Keratinocyte (primary cell): ENCODE results near the gene ATP5F1E. TPM values are rescaled to one million over a fixed set of nuclear protein-coding genes. Genes with fewer than 3 reads are reported as not detected.

Experiments
- DNase-seq: peaks from one replicate; pipeline ENCODE4 v3.0.0-alpha.2; 2011; ENCODE audit warnings: low read depth, missing footprints, low spot score
- FAIRE-seq: peaks from 2 replicates; lab custom pipeline; 2011; peaks lifted over from hg19 to GRCh38; lab: Jason Lieb, UNC
- H2AFZ ChIP-seq: 2 replicates; pipeline ENCODE4 v1.6.0; 2012; ENCODE audit warnings: low read length, control low read depth, inconsistent platforms; ENCODE audit not compliant: control insufficient read depth
- H3K27ac ChIP-seq: 2 replicates; pipeline ENCODE4 v1.5.1; 2011; ENCODE audit warnings: low read length; ENCODE audit not compliant: control insufficient read depth, insufficient read depth
- H3K27me3 ChIP-seq: 3 replicates; pipeline ENCODE4 v1.6.0; 2011; ENCODE audit warnings: low read length; ENCODE audit not compliant: control insufficient read depth, insufficient read depth; ENCODE audit errors: extremely low read depth
- H3K36me3 ChIP-seq, 2 experiments: 2 replicates in 1 of 2; 3 replicates in 1 of 2; pipeline ENCODE4 v1.5.1; 2011; ENCODE audit warnings: low read length in 2 of 2, mild to moderate bottlenecking in 1 of 2; ENCODE audit not compliant: control insufficient read depth in 2 of 2, insufficient read depth in 2 of 2; ENCODE audit errors: extremely low read depth in 1 of 2
- H3K4me1 ChIP-seq: 3 replicates; pipeline ENCODE4 v1.5.1; 2011; ENCODE audit warnings: low read length; ENCODE audit not compliant: control insufficient read depth, insufficient read depth; ENCODE audit errors: extremely low read depth
- H3K4me2 ChIP-seq: 3 replicates; pipeline ENCODE4 v1.6.0; 2011; ENCODE audit warnings: low read depth, low read length; ENCODE audit not compliant: control insufficient read depth, insufficient read depth; ENCODE audit errors: extremely low read depth
- H3K4me3 ChIP-seq, 3 experiments: fragments of 200-600 bp in 1 of 3; sonication (generic) in 1 of 3; 2 replicates in 2 of 3; 3 replicates in 1 of 3; pipeline ENCODE4 v1.5.1; 2011 to 2016; ENCODE audit warnings: low read length in 3 of 3, mild to moderate bottlenecking in 3 of 3, control low read depth in 2 of 3, inconsistent platforms in 1 of 3, low read depth in 1 of 3, mixed read lengths in 1 of 3, mixed run types in 1 of 3, moderate library complexity in 1 of 3; ENCODE audit not compliant: control insufficient read depth in 2 of 3, insufficient read depth in 2 of 3; ENCODE audit errors: extremely low read depth in 1 of 3
- H3K79me2 ChIP-seq: 2 replicates; pipeline ENCODE4 v1.6.0; 2012; ENCODE audit warnings: low read length; ENCODE audit not compliant: control insufficient read depth, insufficient read depth
- H3K9ac ChIP-seq: 3 replicates; pipeline ENCODE4 v1.6.0; 2011; ENCODE audit warnings: low read length; ENCODE audit not compliant: control insufficient read depth, insufficient read depth; ENCODE audit errors: extremely low read depth
- H3K9me1 ChIP-seq: 3 replicates; pipeline ENCODE4 v1.6.0; 2011; ENCODE audit warnings: low read length; ENCODE audit not compliant: control insufficient read depth, insufficient read depth; ENCODE audit errors: extremely low read depth
- H3K9me3 ChIP-seq: 2 replicates; pipeline ENCODE4 v1.5.1; 2012; ENCODE audit warnings: low read depth, low read length; ENCODE audit not compliant: control insufficient read depth
- H4K20me1 ChIP-seq: 3 replicates; pipeline ENCODE4 v1.6.0; 2011; ENCODE audit warnings: low read length; ENCODE audit not compliant: control insufficient read depth, insufficient read depth; ENCODE audit errors: extremely low read depth
- EZH2 ChIP-seq: IDR thresholded peaks from one replicate; pipeline ENCODE4 v1.6.1; 2012; ENCODE audit warnings: inconsistent platforms, mild to moderate bottlenecking, low read length, moderate library complexity
- dilution Hi-C: fragments of 300-500 bp; cut with MboI; formaldehyde crosslinking; loops from one replicate; pipeline ENCODE4 v1.7.0; 2020; ENCODE audit warnings: low sequenced_read_pairs; ENCODE audit not compliant: extremely low pct_ligation_motif_present
- polyA plus RNA-seq, 5 experiments: library from polyadenylated mRNA; depleted of rRNA in 3 of 5; stranded (reverse) in 3 of 5; stranded (forward) in 1 of 5; unstranded in 1 of 5; fragments of >200 nt; gene quantifications; 1 replicate in 1 of 5; 2 replicates in 3 of 5; 3 replicates in 1 of 5; pipeline versions ENCODE4 v1.2.1 to v1.2.3, GENCODE V29; 2011 to 2012; ENCODE audit warnings: missing spikeins in 2 of 5, low read depth in 1 of 5, low replicate concordance in 1 of 5
- TF ChIP-seq, protein P1 (sequence below), 3 experiments: IDR thresholded peaks in 1 of 3; conservative IDR thresholded peaks in 1 of 3; optimal IDR thresholded peaks in 1 of 3; 2 replicates in 2 of 3; 3 replicates in 1 of 3; pipeline versions ENCODE3 to v1.5.1; 2011; ENCODE audit warnings: low read length in 3 of 3, mild to moderate bottlenecking in 3 of 3, moderate library complexity in 2 of 3, control low read depth in 1 of 3, inconsistent platforms in 1 of 3; ENCODE audit not compliant: insufficient read depth in 2 of 3; ENCODE audit errors: extremely low read depth in 1 of 3

Gene ATP5F1E
- polyA plus RNA-seq, 1 donor (not counting 4 experiments of a cell fraction or from before 2014, with no cell fraction given): 99.7 TPM

DNA sequence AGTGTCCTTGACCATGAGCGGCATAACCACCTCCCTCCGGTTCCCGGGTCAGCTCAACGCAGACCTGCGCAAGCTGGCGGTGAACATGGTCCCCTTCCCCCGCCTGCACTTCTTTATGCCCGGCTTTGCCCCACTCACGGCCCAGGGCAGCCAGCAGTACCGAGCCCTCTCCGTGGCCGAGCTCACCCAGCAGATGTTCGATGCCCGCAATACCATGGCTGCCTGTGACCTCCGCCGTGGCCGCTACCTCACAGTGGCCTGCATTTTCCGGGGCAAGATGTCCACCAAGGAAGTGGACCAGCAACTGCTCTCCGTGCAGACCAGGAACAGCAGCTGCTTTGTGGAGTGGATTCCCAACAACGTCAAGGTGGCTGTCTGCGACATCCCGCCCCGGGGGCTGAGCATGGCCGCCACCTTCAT is 8.0 kb downstream of the ATP5F1E start:
- no peak for FAIRE-seq
- Histone ChIP-seq H2AFZ (no peak overlapping the region), H3K9me3 (no peaks in the 10 kb centered on the region), H4K20me1 (peaks cover 3% of the 10 kb centered on the region), H3K4me1 (peaks cover 23% of the 10 kb centered on the region), H3K27me3 (no peaks in the 10 kb centered on the region), H3K4me3 (no peak overlapping the region), H3K4me2 (no peak overlapping the region), H3K79me2 (peaks cover 40% of the 10 kb centered on the region), H3K27ac (no peak overlapping the region), H3K36me3 (peaks cover 21 to 38% of the 10 kb centered on the region in 2 experiments), H3K9me1 (no peaks in the 10 kb centered on the region), H3K9ac (no peak overlapping the region)
- no peak for DNase-seq
- dilution Hi-C loops: no loop called here
- TF ChIP-seq, protein P1, sequence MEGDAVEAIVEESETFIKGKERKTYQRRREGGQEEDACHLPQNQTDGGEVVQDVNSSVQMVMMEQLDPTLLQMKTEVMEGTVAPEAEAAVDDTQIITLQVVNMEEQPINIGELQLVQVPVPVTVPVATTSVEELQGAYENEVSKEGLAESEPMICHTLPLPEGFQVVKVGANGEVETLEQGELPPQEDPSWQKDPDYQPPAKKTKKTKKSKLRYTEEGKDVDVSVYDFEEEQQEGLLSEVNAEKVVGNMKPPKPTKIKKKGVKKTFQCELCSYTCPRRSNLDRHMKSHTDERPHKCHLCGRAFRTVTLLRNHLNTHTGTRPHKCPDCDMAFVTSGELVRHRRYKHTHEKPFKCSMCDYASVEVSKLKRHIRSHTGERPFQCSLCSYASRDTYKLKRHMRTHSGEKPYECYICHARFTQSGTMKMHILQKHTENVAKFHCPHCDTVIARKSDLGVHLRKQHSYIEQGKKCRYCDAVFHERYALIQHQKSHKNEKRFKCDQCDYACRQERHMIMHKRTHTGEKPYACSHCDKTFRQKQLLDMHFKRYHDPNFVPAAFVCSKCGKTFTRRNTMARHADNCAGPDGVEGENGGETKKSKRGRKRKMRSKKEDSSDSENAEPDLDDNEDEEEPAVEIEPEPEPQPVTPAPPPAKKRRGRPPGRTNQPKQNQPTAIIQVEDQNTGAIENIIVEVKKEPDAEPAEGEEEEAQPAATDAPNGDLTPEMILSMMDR (optimal IDR thresholded peaks at IDR 0.05 in 1 of 3, IDR thresholded peaks at IDR 0.05 in 1 of 3, conservative IDR thresholded peaks at IDR 0.05 in 1 of 3; ENCODE audit: extremely low read depth in 1 of 3, insufficient read depth in 2 of 3, low read length in 3 of 3): no peak
- TF ChIP-seq EZH2: no peak

DNA sequence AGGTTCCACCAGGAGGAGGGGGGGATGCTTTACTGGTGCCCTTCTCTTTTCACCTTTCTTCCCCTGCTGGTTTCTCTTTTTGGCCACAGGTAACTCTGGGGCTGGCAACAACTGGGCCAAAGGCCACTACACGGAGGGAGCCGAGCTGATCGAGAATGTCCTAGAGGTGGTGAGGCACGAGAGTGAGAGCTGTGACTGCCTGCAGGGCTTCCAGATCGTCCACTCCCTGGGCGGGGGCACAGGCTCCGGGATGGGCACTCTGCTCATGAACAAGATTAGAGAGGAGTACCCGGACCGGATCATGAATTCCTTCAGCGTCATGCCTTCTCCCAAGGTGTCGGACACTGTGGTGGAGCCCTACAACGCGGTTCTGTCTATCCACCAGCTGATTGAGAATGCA is 8.5 kb downstream of the ATP5F1E start:
- dilution Hi-C loops: no loop called here
- H3K79me2 ChIP-seq: peaks cover 35% of the 10 kb centered on the region
- no peak overlapping the region for H3K9ac ChIP-seq
- H3K4me1 ChIP-seq: peaks cover 18% of the 10 kb centered on the region
- H2AFZ ChIP-seq: no peak overlapping the region
- no peaks in the 10 kb centered on the region for H3K9me1 ChIP-seq
- DNase-seq (no peak), FAIRE-seq (no peak)
- no peak overlapping the region for H3K4me3 ChIP-seq
- TF ChIP-seq, protein P1 (optimal IDR thresholded peaks at IDR 0.05 in 1 of 3, IDR thresholded peaks at IDR 0.05 in 1 of 3, conservative IDR thresholded peaks at IDR 0.05 in 1 of 3; ENCODE audit: extremely low read depth in 1 of 3, insufficient read depth in 2 of 3, low read length in 3 of 3): no peak
- no peaks in the 10 kb centered on the region for H4K20me1 ChIP-seq
- peaks cover 21 to 34% of the 10 kb centered on the region in 2 experiments for H3K36me3 ChIP-seq
- no peaks in the 10 kb centered on the region for H3K27me3 ChIP-seq
- no peak overlapping the region for H3K27ac ChIP-seq
- no peak overlapping the region for H3K4me2 ChIP-seq
- H3K9me3 ChIP-seq: no peaks in the 10 kb centered on the region
